ENCODE measurements around the gene EIF4A3. TPM values are rescaled to one million over a fixed set of nuclear protein-coding genes. Genes with fewer than 3 reads are reported as not detected.

EIF4A3 gene
- total RNA-seq, 1 donor from 2014 or later, result 78.9 TPM

DNA sequence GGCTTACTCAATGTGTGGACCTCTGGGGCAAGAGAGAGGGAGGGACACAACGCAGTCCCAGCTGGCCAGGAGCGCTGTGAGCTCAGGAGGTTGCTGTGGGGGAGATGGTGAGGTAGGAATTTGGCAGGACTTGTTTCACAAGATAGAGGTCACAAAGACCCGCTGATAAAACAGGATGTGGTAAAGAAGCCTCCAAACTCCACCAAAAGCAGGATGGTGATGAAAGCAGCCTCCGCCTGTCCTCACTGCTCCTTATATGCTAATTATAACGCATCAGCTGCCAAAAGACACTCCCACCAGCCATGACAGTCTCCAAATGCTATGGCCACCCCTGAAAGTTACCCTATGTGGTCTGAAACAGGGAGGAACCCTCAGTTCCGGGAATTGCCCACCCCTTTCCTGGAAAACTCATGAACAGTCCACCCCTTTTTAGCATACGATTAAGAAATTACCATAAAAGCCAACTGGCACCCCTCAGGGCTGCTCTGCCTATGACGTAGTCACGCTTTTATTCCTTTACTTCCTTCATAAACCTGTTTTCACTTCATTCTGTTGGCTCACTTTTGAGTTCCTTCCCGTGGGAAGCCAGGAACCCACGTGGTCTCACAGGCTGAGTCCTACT lies 5.3 kb upstream of the EIF4A3 start:
- TF ChIP-seq, protein P1, sequence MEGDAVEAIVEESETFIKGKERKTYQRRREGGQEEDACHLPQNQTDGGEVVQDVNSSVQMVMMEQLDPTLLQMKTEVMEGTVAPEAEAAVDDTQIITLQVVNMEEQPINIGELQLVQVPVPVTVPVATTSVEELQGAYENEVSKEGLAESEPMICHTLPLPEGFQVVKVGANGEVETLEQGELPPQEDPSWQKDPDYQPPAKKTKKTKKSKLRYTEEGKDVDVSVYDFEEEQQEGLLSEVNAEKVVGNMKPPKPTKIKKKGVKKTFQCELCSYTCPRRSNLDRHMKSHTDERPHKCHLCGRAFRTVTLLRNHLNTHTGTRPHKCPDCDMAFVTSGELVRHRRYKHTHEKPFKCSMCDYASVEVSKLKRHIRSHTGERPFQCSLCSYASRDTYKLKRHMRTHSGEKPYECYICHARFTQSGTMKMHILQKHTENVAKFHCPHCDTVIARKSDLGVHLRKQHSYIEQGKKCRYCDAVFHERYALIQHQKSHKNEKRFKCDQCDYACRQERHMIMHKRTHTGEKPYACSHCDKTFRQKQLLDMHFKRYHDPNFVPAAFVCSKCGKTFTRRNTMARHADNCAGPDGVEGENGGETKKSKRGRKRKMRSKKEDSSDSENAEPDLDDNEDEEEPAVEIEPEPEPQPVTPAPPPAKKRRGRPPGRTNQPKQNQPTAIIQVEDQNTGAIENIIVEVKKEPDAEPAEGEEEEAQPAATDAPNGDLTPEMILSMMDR (IDR thresholded peaks at IDR 0.05), result no peak

DNA sequence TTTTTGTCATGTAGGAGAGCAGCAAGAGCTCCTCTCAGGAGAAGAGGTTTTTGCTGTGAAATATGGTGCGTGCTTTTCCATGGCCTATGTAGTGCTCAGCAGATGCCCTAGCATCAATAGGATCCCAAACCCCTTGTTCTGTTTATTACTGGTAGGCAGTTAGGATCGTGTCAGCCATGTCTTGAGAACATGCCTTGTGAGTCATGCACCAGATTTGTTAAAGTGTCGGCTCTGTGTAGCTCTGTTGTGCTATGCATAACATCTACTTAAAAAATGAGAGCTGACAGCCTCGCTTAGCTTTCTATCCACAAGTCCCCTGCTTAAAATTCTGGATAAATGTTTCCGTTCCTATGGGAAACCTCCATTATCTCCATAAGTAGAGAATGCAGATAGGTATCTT lies 4.4 kb upstream of the EIF4A3 start:
- TF ChIP-seq, protein P1 (IDR thresholded peaks at IDR 0.05), result no peak
- no peaks in the 10 kb centered on the region for H3K27me3 ChIP-seq
- H3K27ac ChIP-seq, result no peak overlapping the region
- peaks cover 0 to 5% of the 10 kb centered on the region in 2 donors for H3K4me1 ChIP-seq
- H3K9me3 ChIP-seq, result no peaks in the 10 kb centered on the region
- DNase-seq (ENCODE audit: low spot score in 2 of 2), result no peak
- H3K36me3 ChIP-seq, result no peaks in the 10 kb centered on the region
- H3K4me3 ChIP-seq, result no peak overlapping the region
- intact Hi-C loops (cut with DNase I), result no loop called here

More for the DNA sequence above, 5.3 kb upstream of the EIF4A3 start:
- no peak overlapping the region for H3K4me3 ChIP-seq
- no peak for DNase-seq (ENCODE audit: low spot score in 2 of 2)
- intact Hi-C loops (cut with DNase I), result no loop called here
- peaks cover 0 to 5% of the 10 kb centered on the region in 2 donors for H3K4me1 ChIP-seq
- no peaks in the 10 kb centered on the region for H3K9me3 ChIP-seq
- H3K27ac ChIP-seq, result no peak overlapping the region
- H3K36me3 ChIP-seq, result no peaks in the 10 kb centered on the region
- H3K27me3 ChIP-seq, result no peaks in the 10 kb centered on the region

DNA sequence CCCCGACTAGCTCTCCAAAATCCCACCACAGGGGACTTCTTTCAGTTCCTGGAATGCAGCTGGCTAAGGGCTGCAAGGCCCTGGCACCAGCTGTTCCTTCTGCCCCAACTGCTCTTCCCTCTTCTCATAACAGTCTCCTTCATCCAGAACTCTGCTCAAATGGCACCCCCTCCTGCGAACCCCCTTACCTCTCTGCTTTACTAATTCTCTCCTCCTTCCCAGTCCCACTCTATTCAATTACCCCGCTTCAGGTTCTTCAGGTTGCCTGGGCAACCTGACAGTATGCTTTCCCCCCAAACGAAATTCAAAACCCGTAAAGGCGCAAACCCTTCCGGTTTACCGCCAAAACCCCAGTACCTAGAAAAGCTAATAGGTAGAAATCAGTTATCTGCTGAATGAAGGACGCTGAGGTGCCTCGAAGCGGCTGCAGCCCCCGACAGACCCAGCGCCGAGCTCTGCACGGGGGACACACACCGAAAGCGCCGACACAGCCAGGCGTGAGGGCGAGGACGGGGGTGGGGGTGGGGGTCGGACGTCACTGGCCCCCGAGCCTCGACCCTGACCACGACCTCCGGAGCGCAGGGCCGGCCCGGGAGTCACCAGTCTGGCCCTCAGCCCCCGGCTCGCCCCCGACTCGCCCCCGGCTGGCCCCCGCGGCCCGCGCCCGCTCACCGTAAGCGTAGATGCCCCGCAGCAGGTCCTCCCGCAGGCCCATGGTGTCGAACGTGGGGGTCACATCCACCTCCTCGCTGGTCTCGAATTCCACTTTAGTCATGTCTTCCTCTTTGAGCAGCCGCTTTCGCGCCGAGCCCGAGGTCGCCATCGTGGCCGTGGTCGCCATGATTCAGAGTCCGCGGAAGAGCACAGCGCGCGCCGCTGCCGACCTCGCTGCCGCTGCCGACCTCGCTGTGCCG lies 550 bp downstream of the EIF4A3 start:
- intact Hi-C loops (cut with DNase I), result loop anchor here (1.0 to 5.0 kb wide), 6 partner anchors 45 to 271 kb away; partner anchors contain the start of genes ENDOV, GAA, RNF213 and SGSH
- peaks cover 27% of the 10 kb centered on the region in 2 donors for H3K36me3 ChIP-seq
- no peaks in the 10 kb centered on the region for H3K9me3 ChIP-seq
- peak overlapping the region; percentile 95 to 99 for H3K4me3 ChIP-seq
- DNase-seq (ENCODE audit: low spot score in 2 of 2), result peak in 1 of 2 donors; percentile 73
- peak overlapping the region; percentile 83 to 92 for H3K27ac ChIP-seq
- H3K4me1 ChIP-seq, result peaks cover 0 to 16% of the 10 kb centered on the region in 2 donors
- H3K27me3 ChIP-seq, result no peaks in the 10 kb centered on the region
- TF ChIP-seq, protein P1 (IDR thresholded peaks at IDR 0.05), result no peak

DNA sequence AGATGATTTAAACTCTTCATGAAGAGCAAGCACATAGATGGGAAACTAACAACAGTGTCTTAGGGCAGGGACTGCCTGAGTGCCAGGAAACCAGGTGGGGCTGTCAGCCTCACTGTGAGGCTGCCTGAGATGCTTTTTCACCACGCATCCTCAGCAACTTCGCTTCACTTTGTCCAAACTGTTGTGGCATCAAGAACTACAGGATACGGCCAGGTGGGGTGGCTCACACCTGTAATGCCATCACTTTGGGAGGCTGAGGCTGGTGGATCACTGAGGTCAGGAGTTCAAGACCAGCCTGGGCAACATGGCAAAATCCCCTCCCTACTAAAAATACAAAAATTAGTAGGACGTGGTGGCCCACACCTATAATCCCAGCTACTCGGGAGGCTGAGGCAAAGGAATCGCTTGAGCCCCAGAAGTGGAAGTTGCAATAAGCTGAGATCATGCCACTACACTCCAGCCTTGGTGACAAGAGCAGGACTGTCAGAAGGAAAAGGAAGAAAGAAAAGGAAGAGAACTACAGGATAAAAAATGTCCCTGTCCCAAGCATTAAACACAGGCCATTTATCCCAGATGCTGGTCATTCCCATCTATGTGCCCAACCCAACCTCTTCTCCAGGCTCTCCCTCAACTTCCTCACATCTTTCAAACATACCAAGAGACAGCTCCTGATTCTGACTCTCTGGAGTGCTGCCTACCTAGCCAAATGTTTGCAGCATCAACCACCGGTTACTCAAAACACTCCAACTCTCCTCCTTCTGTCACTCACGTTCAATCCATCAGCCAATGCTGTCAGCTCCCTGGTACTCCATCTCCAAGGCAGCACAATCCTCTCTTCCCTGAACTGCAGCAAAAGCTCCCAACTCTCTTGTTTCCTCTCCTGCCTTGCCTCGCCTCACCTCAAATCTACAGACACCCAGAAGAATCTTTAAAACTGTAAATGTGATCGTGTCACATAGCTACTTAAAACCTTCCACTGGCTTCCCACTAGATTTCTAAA lies 1.6 kb downstream of the EIF4A3 start:
- no peaks in the 10 kb centered on the region for H3K27me3 ChIP-seq
- peak overlapping the region; percentile 95 to 99 for H3K4me3 ChIP-seq
- TF ChIP-seq, protein P1 (IDR thresholded peaks at IDR 0.05), result no peak
- no peaks in the 10 kb centered on the region for H3K9me3 ChIP-seq
- peaks cover 0 to 16% of the 10 kb centered on the region in 2 donors for H3K4me1 ChIP-seq
- H3K36me3 ChIP-seq, result peaks cover 37% of the 10 kb centered on the region in 2 donors
- intact Hi-C loops (cut with DNase I), result loop anchor here (2.0 to 5.0 kb wide), 5 partner anchors 77 to 272 kb away; partner anchors contain the start of genes ENDOV, RNF213, SGSH and SLC26A11
- no peak overlapping the region for H3K27ac ChIP-seq
- DNase-seq (ENCODE audit: low spot score in 2 of 2), result no peak

DNA sequence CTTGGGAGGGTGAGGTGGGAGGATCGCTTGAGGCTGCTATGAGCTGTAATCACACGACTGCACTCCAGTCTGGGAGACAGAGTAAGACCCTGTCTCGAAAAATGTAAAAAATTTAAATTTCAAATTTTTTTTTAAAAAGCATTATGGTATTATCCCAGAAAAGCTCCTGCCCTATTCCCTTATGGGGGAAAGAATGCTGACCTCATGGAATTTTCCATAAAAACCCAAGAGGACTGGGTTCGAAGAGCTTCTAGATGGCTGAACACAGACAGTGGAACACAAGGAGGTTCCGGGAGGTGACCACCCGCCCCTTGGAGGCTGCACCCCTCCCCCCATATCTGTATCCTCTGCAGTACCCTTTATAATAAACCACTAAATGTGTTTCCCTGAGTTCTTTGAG lies 4.0 kb downstream of the EIF4A3 start:
- no peaks in the 10 kb centered on the region for H3K27me3 ChIP-seq
- no peak overlapping the region for H3K4me3 ChIP-seq
- no peaks in the 10 kb centered on the region for H3K9me3 ChIP-seq
- no peak overlapping the region for H3K27ac ChIP-seq
- peaks cover 62% of the 10 kb centered on the region in 2 donors for H3K36me3 ChIP-seq
- intact Hi-C loops (cut with DNase I), result no loop called here
- TF ChIP-seq, protein P1 (IDR thresholded peaks at IDR 0.05), result no peak
- H3K4me1 ChIP-seq, result peaks cover 0 to 13% of the 10 kb centered on the region in 2 donors
- peak in 1 of 2 donors; percentile 30 for DNase-seq (ENCODE audit: low spot score in 2 of 2)
